ENCODE measurements around the gene GPC5. TPM values are rescaled to one million over a fixed set of nuclear protein-coding genes. Genes with fewer than 3 reads are reported as not detected.
"Not testable (repeated sequence)": the region's sequence is repeated elsewhere in the genome, so short reads cannot be mapped to it uniquely, and the experiment has no call there.

GPC5 gene
- total and polyA plus RNA-seq, 7 donors = 0.23 TPM; not detected in 6

- intact Hi-C loops (cut with DNase I) = no loop called here
- Histone ChIP-seq H3K27ac (no peak overlapping the region), H3K36me3 (ENCODE audit: insufficient read depth in 1 of 2, low read depth in 1 of 2) (no peaks in the 10 kb centered on the region), H3K9me3 (no peaks in the 10 kb centered on the region), H3K4me3 (no peak overlapping the region), H3K4me1 (no peaks in the 10 kb centered on the region), H3K27me3 (ENCODE audit: insufficient read depth in 3 of 3, low read length in 2 of 3) (no peaks in the 10 kb centered on the region)
- DNase-seq (no peak), ATAC-seq (no peak)
- no peak for TF ChIP-seq CTCF (IDR thresholded peaks at IDR 0.05)
- 64 to 65% (median 64%) methylated on average over 3 of the region's 3 CpGs for WGBS, 3 donors
Measured at GRCh38 chr13:92530364-92530763, 1131.9 kb downstream of the GPC5 start.

DNA sequence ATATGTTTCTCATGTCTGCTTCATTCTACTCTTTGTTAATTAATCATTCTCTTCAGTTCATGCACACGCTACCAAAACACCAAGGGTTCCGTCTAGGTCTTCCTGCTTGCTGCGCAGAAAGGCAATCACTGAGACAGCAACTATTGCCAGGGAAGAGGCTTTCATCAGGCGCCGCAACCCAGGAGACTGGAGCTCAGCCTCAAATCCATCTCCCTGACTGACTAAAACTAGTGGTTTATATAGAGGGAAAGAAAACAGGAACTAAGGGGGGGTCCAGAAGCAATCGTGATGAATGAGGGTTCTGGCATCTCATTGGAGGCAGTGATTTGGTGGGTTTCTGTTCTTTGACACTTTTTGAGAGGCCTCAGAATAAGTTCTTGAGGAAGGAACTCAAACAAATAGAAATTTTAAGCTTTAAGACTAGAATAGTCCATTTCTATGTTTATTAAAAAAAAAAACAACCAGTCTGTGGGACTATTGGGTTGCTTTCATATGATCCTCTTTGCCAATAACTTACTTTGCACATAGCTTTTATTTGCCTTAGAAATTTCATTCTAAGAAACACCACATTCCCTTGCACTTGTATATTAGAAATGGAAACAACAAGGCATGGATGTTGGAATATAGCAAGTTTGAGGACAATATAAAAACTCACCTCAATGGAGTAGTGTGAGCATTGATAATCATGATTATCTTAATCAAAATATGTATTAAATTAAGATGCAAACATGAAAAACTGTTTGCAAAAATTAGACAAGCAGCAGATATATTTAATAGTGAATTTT is 1137.0 kb downstream of the GPC5 start:
- Histone ChIP-seq H3K4me1 (no peaks in the 10 kb centered on the region), H3K27me3 (ENCODE audit: insufficient read depth in 3 of 3, low read length in 2 of 3) (no peaks in the 10 kb centered on the region), H3K36me3 (ENCODE audit: insufficient read depth in 1 of 2, low read depth in 1 of 2) (no peaks in the 10 kb centered on the region), H3K9me3 (no peaks in the 10 kb centered on the region), H3K4me3 (no peak overlapping the region), H3K27ac (no peak overlapping the region)
- intact Hi-C loops (cut with DNase I) = no loop called here
- DNase-seq (no peak), ATAC-seq (no peak)
- TF ChIP-seq CTCF (IDR thresholded peaks at IDR 0.05) = no peak
- 90 to 95% (median 91%) methylated on average over 6 of the region's 6 CpGs for WGBS, 3 donors

- TF ChIP-seq CTCF (IDR thresholded peaks at IDR 0.05) = no peak
- no peak overlapping the region for H3K4me3 ChIP-seq
- no peaks in the 10 kb centered on the region for H3K4me1 ChIP-seq
- 78 to 88% (median 80%) methylated on average over 2 of the region's 2 CpGs for WGBS, 3 donors
- H3K27me3 ChIP-seq (ENCODE audit: insufficient read depth in 3 of 3, low read length in 2 of 3) = no peaks in the 10 kb centered on the region
- intact Hi-C loops (cut with DNase I) = no loop called here
- no peaks in the 10 kb centered on the region for H3K36me3 ChIP-seq (ENCODE audit: insufficient read depth in 1 of 2, low read depth in 1 of 2)
- H3K27ac ChIP-seq = no peak overlapping the region
- no peak for ATAC-seq
- no peaks in the 10 kb centered on the region for H3K9me3 ChIP-seq
- no peak for DNase-seq
Measured at GRCh38 chr13:92537471-92537870, 1139.0 kb downstream of the GPC5 start.

GRCh38 chr13:92538164-92538563 is 1139.7 kb downstream of the GPC5 start:
- DNase-seq (no peak), ATAC-seq (no peak)
- H3K9me3 ChIP-seq = no peaks in the 10 kb centered on the region
- WGBS, 3 donors = 90 to 94% (median 93%) methylated on average over 3 of the region's 3 CpGs
- intact Hi-C loops (cut with DNase I) = no loop called here
- H3K27ac ChIP-seq = no peak overlapping the region
- no peak for TF ChIP-seq CTCF (IDR thresholded peaks at IDR 0.05)
- H3K4me3 ChIP-seq = no peak overlapping the region
- no peaks in the 10 kb centered on the region for H3K36me3 ChIP-seq (ENCODE audit: insufficient read depth in 1 of 2, low read depth in 1 of 2)
- no peaks in the 10 kb centered on the region for H3K27me3 ChIP-seq (ENCODE audit: insufficient read depth in 3 of 3, low read length in 2 of 3)
- no peaks in the 10 kb centered on the region for H3K4me1 ChIP-seq

- DNase-seq; H3K4me1 ChIP-seq; intact Hi-C loops (cut with DNase I); H3K27me3 ChIP-seq (ENCODE audit: insufficient read depth in 3 of 3, low read length in 2 of 3); H3K9me3 ChIP-seq; H3K36me3 ChIP-seq (ENCODE audit: insufficient read depth in 1 of 2, low read depth in 1 of 2); H3K27ac ChIP-seq; ATAC-seq; H3K4me3 ChIP-seq: not testable (repeated sequence)
- WGBS, 3 donors = 93 to 97% (median 95%) methylated on average over 4 of the region's 4 CpGs
Measured at GRCh38 chr13:92539148-92539547, 1140.7 kb downstream of the GPC5 start.
